Muscle layer of duodenum (tissue), 2 donors: Measurements from ENCODE around the gene PAN3.

Experiments
- H3K27ac ChIP-seq: one replicate; pipeline ENCODE4 v1.7.0; 2013; ENCODE audit warnings: mild to moderate bottlenecking, low read length
- H3K27me3 ChIP-seq: one replicate; pipeline ENCODE4 v1.7.0; 2013; ENCODE audit warnings: low read depth, mild to moderate bottlenecking, control low read depth, low read length
- H3K36me3 ChIP-seq, 2 donors: one replicate each; pipeline ENCODE4 v1.7.0; 2013; ENCODE audit warnings: low read length in 2 of 2, control low read depth in 1 of 2, mild to moderate bottlenecking in 1 of 2; ENCODE audit not compliant: insufficient read depth in 2 of 2, control insufficient read depth in 1 of 2
- H3K4me1 ChIP-seq, 2 donors: one replicate each; pipeline ENCODE4 v1.7.0; 2013; ENCODE audit warnings: low read length in 2 of 2, mild to moderate bottlenecking in 2 of 2, control low read depth in 1 of 2, moderate library complexity in 1 of 2; ENCODE audit not compliant: insufficient read depth in 2 of 2, control insufficient read depth in 1 of 2
- H3K4me3 ChIP-seq, 2 donors: one replicate each; pipeline ENCODE4 v1.7.0; 2013; ENCODE audit warnings: low read length in 2 of 2, low read depth in 1 of 2, mild to moderate bottlenecking in 1 of 2
- H3K9me3 ChIP-seq, 2 donors: one replicate each; pipeline ENCODE4 v1.7.0; 2013; ENCODE audit warnings: low read length in 2 of 2, control low read depth in 1 of 2, mild to moderate bottlenecking in 1 of 2; ENCODE audit not compliant: control insufficient read depth in 1 of 2
- donor health status: healthy.

The PAN3 gene

GRCh38 chr13:28324181-28324789 is 185.9 kb downstream of the PAN3 start:
- Histone ChIP-seq H3K27me3 (no peaks in the 10 kb centered on the region), H3K9me3 (no peaks in the 10 kb centered on the region), H3K36me3 (no peaks in the 10 kb centered on the region), H3K4me3 (no peak overlapping the region), H3K4me1 (no peaks in the 10 kb centered on the region), H3K27ac (no peak overlapping the region)

GRCh38 chr13:28325022-28325421 is 186.7 kb downstream of the PAN3 start:
- Histone ChIP-seq H3K36me3 (no peaks in the 10 kb centered on the region), H3K27me3 (no peaks in the 10 kb centered on the region), H3K4me3 (no peak overlapping the region), H3K27ac (no peak overlapping the region), H3K4me1 (no peaks in the 10 kb centered on the region), H3K9me3 (no peaks in the 10 kb centered on the region)

GRCh38 chr13:28326056-28326455 is 187.7 kb downstream of the PAN3 start:
- H3K4me1 ChIP-seq, result no peaks in the 10 kb centered on the region
- H3K9me3 ChIP-seq, result no peaks in the 10 kb centered on the region
- no peaks in the 10 kb centered on the region for H3K36me3 ChIP-seq
- H3K27ac ChIP-seq, result no peak overlapping the region
- H3K27me3 ChIP-seq, result no peaks in the 10 kb centered on the region
- H3K4me3 ChIP-seq, result no peak overlapping the region

GRCh38 chr13:28327373-28328270 is 189.3 kb downstream of the PAN3 start:
- no peak overlapping the region for H3K4me3 ChIP-seq
- no peaks in the 10 kb centered on the region for H3K4me1 ChIP-seq
- no peaks in the 10 kb centered on the region for H3K9me3 ChIP-seq
- H3K36me3 ChIP-seq, result no peaks in the 10 kb centered on the region
- H3K27me3 ChIP-seq, result no peaks in the 10 kb centered on the region
- H3K27ac ChIP-seq, result no peak overlapping the region

GRCh38 chr13:28328271-28328607 is 189.9 kb downstream of the PAN3 start:
- Histone ChIP-seq H3K27ac (no peak overlapping the region), H3K36me3 (no peaks in the 10 kb centered on the region), H3K4me3 (no peak overlapping the region), H3K27me3 (no peaks in the 10 kb centered on the region), H3K9me3 (no peaks in the 10 kb centered on the region), H3K4me1 (no peaks in the 10 kb centered on the region)

- Histone ChIP-seq H3K9me3 (no peaks in the 10 kb centered on the region), H3K27ac (no peak overlapping the region), H3K4me3 (no peak overlapping the region), H3K36me3 (no peaks in the 10 kb centered on the region), H3K27me3 (no peaks in the 10 kb centered on the region), H3K4me1 (no peaks in the 10 kb centered on the region)
These were observed 191.2 kb downstream of the PAN3 start for GRCh38 chr13:28329395-28330158.

- no peaks in the 10 kb centered on the region for H3K9me3 ChIP-seq
- H3K4me1 ChIP-seq, result peaks cover 9 to 14% of the 10 kb centered on the region in 2 donors
- no peaks in the 10 kb centered on the region for H3K36me3 ChIP-seq
- no peak overlapping the region for H3K27ac ChIP-seq
- H3K27me3 ChIP-seq, result no peaks in the 10 kb centered on the region
- H3K4me3 ChIP-seq, result no peak overlapping the region
These were observed 195.0 kb downstream of the PAN3 start for GRCh38 chr13:28333204-28333881.

GRCh38 chr13:28336193-28336657 is 197.9 kb downstream of the PAN3 start:
- H3K27ac ChIP-seq, result no peak overlapping the region
- no peaks in the 10 kb centered on the region for H3K27me3 ChIP-seq
- H3K4me3 ChIP-seq, result no peak overlapping the region
- H3K36me3 ChIP-seq, result no peaks in the 10 kb centered on the region
- no peaks in the 10 kb centered on the region for H3K9me3 ChIP-seq
- H3K4me1 ChIP-seq, result peaks cover 9 to 20% of the 10 kb centered on the region in 2 donors

- H3K36me3 ChIP-seq, result no peaks in the 10 kb centered on the region
- no peaks in the 10 kb centered on the region for H3K27me3 ChIP-seq
- H3K4me3 ChIP-seq, result peak overlapping the region in 1 of 2 donors; percentile 2
- H3K4me1 ChIP-seq, result peaks cover 9 to 20% of the 10 kb centered on the region in 2 donors
- no peaks in the 10 kb centered on the region for H3K9me3 ChIP-seq
- no peak overlapping the region for H3K27ac ChIP-seq
These were observed 199.0 kb downstream of the PAN3 start for GRCh38 chr13:28337166-28338005.

- Histone ChIP-seq H3K27me3 (no peaks in the 10 kb centered on the region), H3K27ac (no peak overlapping the region), H3K9me3 (no peaks in the 10 kb centered on the region), H3K36me3 (no peaks in the 10 kb centered on the region), H3K4me1 (peaks cover 9 to 20% of the 10 kb centered on the region in 2 donors), H3K4me3 (peak overlapping the region; percentile 2 to 4)
These were observed 199.7 kb downstream of the PAN3 start for GRCh38 chr13:28338006-28338574.
